H7 (cell line): ENCODE results near the gene DPF3. TPM values are rescaled to one million over a fixed set of nuclear protein-coding genes. Genes with fewer than 3 reads are reported as not detected.

Experiments used
- DNase-seq: peaks from one replicate; pipeline ENCODE4 v3.0.0; 2012
- H3K27me3 ChIP-seq: 2 replicates; pipeline ENCODE4 v1.6.0; 2011; ENCODE audit warnings: mild to moderate bottlenecking, low read length; ENCODE audit not compliant: control insufficient read depth, insufficient read depth
- H3K36me3 ChIP-seq: replicated peaks from 2 replicates; pipeline ENCODE4 v1.5.1; 2011; ENCODE audit warnings: low read length; ENCODE audit not compliant: control insufficient read depth, insufficient read depth
- H3K4me3 ChIP-seq: 2 replicates; pipeline ENCODE4 v1.5.1; 2011; ENCODE audit warnings: low read depth, mild to moderate bottlenecking, control low read depth, low read length, moderate library complexity; ENCODE audit not compliant: insufficient read depth
- total RNA-seq: library from RNA; depleted of rRNA; stranded (reverse); fragments of >200 nt; shearing (Covaris generic); gene quantifications from 2 replicates; pipeline ENCODE4 v1.2.3, GENCODE V29; 2014

Gene DPF3
- total RNA-seq, 1 experiment from 2014 or later, result 0.59 TPM

GRCh38 chr14:72850360-72850759 is 43.5 kb downstream of the DPF3 start:
- no peak for DNase-seq
- H3K36me3 ChIP-seq, result no peaks in the 10 kb centered on the region

GRCh38 chr14:72849222-72849621 is 44.7 kb downstream of the DPF3 start:
- Histone ChIP-seq H3K36me3 (no peaks in the 10 kb centered on the region), H3K4me3 (no peak overlapping the region), H3K27me3 (no peaks in the 10 kb centered on the region)
- no peak for DNase-seq

More at GRCh38 chr14:72850360-72850759, 43.5 kb downstream of the DPF3 start:
- no peaks in the 10 kb centered on the region for H3K27me3 ChIP-seq
- H3K4me3 ChIP-seq, result no peak overlapping the region

- H3K4me3 ChIP-seq, result no peak overlapping the region
- peak; percentile 61 for DNase-seq
- H3K27me3 ChIP-seq, result no peaks in the 10 kb centered on the region
- H3K36me3 ChIP-seq, result no peaks in the 10 kb centered on the region
These were observed 46.2 kb downstream of the DPF3 start for GRCh38 chr14:72847721-72848120.

- DNase-seq, result no peak
- no peaks in the 10 kb centered on the region for H3K36me3 ChIP-seq
These were observed 48.2 kb downstream of the DPF3 start for GRCh38 chr14:72845683-72846082.

GRCh38 chr14:72845196-72845595 is 48.7 kb downstream of the DPF3 start:
- no peaks in the 10 kb centered on the region for H3K36me3 ChIP-seq
- no peak overlapping the region for H3K4me3 ChIP-seq
- DNase-seq, result no peak
- H3K27me3 ChIP-seq, result no peaks in the 10 kb centered on the region

More at GRCh38 chr14:72845683-72846082, 48.2 kb downstream of the DPF3 start:
- Histone ChIP-seq H3K4me3 (no peak overlapping the region), H3K27me3 (no peaks in the 10 kb centered on the region)

- DNase-seq, result no peak
- Histone ChIP-seq H3K4me3 (no peak overlapping the region), H3K36me3 (no peaks in the 10 kb centered on the region), H3K27me3 (no peaks in the 10 kb centered on the region)
These were observed 49.4 kb downstream of the DPF3 start for GRCh38 chr14:72844524-72844923.

GRCh38 chr14:72839753-72840607 is 53.9 kb downstream of the DPF3 start:
- no peaks in the 10 kb centered on the region for H3K27me3 ChIP-seq
- H3K36me3 ChIP-seq, result no peaks in the 10 kb centered on the region
- H3K4me3 ChIP-seq, result no peak overlapping the region
- no peak for DNase-seq

- H3K4me3 ChIP-seq, result no peak overlapping the region
- no peaks in the 10 kb centered on the region for H3K27me3 ChIP-seq
- no peaks in the 10 kb centered on the region for H3K36me3 ChIP-seq
- no peak for DNase-seq
These were observed 54.5 kb downstream of the DPF3 start for GRCh38 chr14:72839351-72839750.

- Histone ChIP-seq H3K36me3 (no peaks in the 10 kb centered on the region), H3K27me3 (no peaks in the 10 kb centered on the region), H3K4me3 (no peak overlapping the region)
- no peak for DNase-seq
These were observed 57.8 kb downstream of the DPF3 start for GRCh38 chr14:72836085-72836484.

GRCh38 chr14:72833174-72833573 is 60.7 kb downstream of the DPF3 start:
- no peak for DNase-seq
- no peak overlapping the region for H3K4me3 ChIP-seq

GRCh38 chr14:72830786-72831594 is 62.9 kb downstream of the DPF3 start:
- no peaks in the 10 kb centered on the region for H3K27me3 ChIP-seq
- H3K36me3 ChIP-seq, result no peaks in the 10 kb centered on the region
- no peak overlapping the region for H3K4me3 ChIP-seq
- DNase-seq, result no peak

More at GRCh38 chr14:72833174-72833573, 60.7 kb downstream of the DPF3 start:
- Histone ChIP-seq H3K27me3 (no peaks in the 10 kb centered on the region), H3K36me3 (no peaks in the 10 kb centered on the region)

- H3K27me3 ChIP-seq, result no peaks in the 10 kb centered on the region
- DNase-seq, result no peak
- no peak overlapping the region for H3K4me3 ChIP-seq
- no peaks in the 10 kb centered on the region for H3K36me3 ChIP-seq
These were observed 63.5 kb downstream of the DPF3 start for GRCh38 chr14:72830356-72830755.

- no peaks in the 10 kb centered on the region for H3K27me3 ChIP-seq
- no peaks in the 10 kb centered on the region for H3K36me3 ChIP-seq
- DNase-seq, result no peak
These were observed 65.3 kb downstream of the DPF3 start for GRCh38 chr14:72828604-72829003.

GRCh38 chr14:72826039-72826438 is 67.9 kb downstream of the DPF3 start:
- no peaks in the 10 kb centered on the region for H3K36me3 ChIP-seq
- DNase-seq, result no peak
- H3K4me3 ChIP-seq, result no peak overlapping the region
- no peaks in the 10 kb centered on the region for H3K27me3 ChIP-seq

More at GRCh38 chr14:72828604-72829003, 65.3 kb downstream of the DPF3 start:
- no peak overlapping the region for H3K4me3 ChIP-seq

GRCh38 chr14:72825486-72825885 is 68.4 kb downstream of the DPF3 start:
- no peak overlapping the region for H3K4me3 ChIP-seq
- no peak for DNase-seq
- H3K36me3 ChIP-seq, result no peaks in the 10 kb centered on the region
- no peaks in the 10 kb centered on the region for H3K27me3 ChIP-seq
